ENCODE data around the gene FMNL2.

FMNL2 gene

DNA sequence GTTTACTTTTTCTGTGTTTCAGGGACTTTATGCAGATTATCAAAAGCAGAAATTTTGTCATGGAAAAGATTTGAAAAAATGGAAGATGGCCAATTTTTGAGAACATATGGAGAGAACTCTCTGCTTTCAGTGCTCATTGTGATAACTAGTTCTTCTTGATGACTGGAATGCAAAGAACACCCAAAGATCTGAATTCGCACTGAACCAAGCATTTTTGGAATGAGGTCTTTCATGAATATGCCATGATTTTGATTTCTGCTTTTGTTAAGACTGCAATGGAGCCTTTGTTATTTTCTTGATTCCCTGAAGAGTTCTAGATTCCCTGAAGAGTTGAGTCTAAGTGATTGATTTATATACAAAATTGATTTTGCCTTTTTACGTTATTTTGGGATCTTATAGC is 124.1 kb downstream of the FMNL2 start:
- no peak for DNase-seq (ENCODE audit: low read depth, low spot score)
- ChIA-PET CTCF (interaction anchor here (1.2 kb wide), 1 partner anchor 176 kb away, joined by 3 read pairs; no protein-coding TSS in a partner anchor), POLR2A (no interaction called here)
- TF ChIP-seq, protein P1, sequence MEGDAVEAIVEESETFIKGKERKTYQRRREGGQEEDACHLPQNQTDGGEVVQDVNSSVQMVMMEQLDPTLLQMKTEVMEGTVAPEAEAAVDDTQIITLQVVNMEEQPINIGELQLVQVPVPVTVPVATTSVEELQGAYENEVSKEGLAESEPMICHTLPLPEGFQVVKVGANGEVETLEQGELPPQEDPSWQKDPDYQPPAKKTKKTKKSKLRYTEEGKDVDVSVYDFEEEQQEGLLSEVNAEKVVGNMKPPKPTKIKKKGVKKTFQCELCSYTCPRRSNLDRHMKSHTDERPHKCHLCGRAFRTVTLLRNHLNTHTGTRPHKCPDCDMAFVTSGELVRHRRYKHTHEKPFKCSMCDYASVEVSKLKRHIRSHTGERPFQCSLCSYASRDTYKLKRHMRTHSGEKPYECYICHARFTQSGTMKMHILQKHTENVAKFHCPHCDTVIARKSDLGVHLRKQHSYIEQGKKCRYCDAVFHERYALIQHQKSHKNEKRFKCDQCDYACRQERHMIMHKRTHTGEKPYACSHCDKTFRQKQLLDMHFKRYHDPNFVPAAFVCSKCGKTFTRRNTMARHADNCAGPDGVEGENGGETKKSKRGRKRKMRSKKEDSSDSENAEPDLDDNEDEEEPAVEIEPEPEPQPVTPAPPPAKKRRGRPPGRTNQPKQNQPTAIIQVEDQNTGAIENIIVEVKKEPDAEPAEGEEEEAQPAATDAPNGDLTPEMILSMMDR (IDR thresholded peaks at IDR 0.05; ENCODE audit: insufficient read depth, low read length, missing control alignments), result no peak
- H3K4me3 ChIP-seq (ENCODE audit: low read depth, low read length), result no peak overlapping the region

DNA sequence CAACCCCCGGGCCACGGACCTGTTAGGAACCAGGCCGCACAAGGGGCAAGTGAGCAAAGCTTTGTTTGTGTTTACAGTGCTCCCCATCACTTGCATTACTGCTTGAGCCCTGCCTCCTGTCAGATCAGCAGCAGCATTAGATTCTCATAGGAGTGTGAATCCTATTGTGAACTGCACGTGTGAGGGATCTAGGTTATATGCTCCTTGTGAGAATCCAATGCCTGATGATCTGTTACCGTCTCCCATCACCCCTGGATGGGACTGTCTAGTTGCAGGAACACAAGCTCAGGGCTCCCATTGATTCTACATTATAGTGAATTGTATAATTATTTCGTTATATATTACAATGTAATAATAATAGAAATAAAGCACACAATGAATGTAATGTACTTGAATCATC is 125.6 kb downstream of the FMNL2 start:
- no peak for DNase-seq (ENCODE audit: low read depth, low spot score)
- H3K4me3 ChIP-seq (ENCODE audit: low read depth, low read length), result no peak overlapping the region
- TF ChIP-seq, protein P1 (IDR thresholded peaks at IDR 0.05; ENCODE audit: insufficient read depth, low read length, missing control alignments), result no peak
- ChIA-PET POLR2A (no interaction called here), CTCF (interaction anchor here (1.0 kb wide), 1 partner anchor 175 kb away, joined by 3 read pairs; no protein-coding TSS in a partner anchor)

DNA sequence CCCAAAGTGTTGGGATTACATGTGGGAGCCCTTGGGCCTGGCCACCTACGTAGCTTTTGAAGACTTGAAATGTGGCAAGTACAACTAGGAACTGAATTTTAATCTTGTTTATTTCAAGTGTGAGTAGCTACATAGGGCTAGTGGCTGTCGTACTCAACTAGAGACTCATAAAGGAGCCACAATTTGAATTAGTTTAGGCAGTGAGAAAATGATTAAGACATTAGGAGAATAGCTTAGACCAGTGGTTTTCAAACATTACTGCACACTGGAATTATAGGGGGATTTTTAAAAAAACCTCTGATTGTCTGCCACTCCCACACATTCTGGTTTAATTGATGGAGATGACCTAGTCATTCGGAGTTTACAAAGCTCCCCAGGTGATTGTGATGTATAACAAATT is 127.1 kb downstream of the FMNL2 start:
- DNase-seq (ENCODE audit: low read depth, low spot score), result no peak
- ChIA-PET CTCF (interaction anchor here (0.7 to 1.6 kb wide), 4 partner anchors 8 to 165 kb away, joined by 3 to 4 read pairs (median 3); no protein-coding TSS in a partner anchor), POLR2A (no interaction called here)
- TF ChIP-seq, protein P1 (IDR thresholded peaks at IDR 0.05; ENCODE audit: insufficient read depth, low read length, missing control alignments), result no peak
- no peak overlapping the region for H3K4me3 ChIP-seq (ENCODE audit: low read depth, low read length)

DNA sequence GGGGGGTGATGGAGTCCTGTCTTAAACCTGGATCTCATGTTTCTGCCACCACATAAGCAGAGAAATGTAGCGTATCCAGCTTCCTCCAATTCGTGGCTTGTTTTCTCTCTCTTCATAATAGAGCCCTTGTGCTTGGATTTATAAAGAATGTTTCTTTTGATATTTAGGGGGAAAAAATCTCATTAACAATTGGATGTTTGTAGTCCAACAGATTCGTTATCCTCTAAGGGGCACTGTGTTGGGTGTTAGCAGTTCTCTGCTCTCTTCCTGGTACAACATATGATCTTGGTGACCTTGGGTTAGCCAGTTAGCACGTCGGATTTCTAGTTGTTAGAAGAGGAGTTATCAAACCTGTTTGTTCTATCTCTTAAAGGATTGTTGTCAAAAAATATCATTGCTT is 127.8 kb downstream of the FMNL2 start:
- ChIA-PET POLR2A (no interaction called here), CTCF (interaction anchor here (1.0 to 1.6 kb wide), 3 partner anchors 9 to 165 kb away, joined by 3 to 4 read pairs (median 3); no protein-coding TSS in a partner anchor)
- no peak overlapping the region for H3K4me3 ChIP-seq (ENCODE audit: low read depth, low read length)
- DNase-seq (ENCODE audit: low read depth, low spot score), result no peak
- TF ChIP-seq, protein P1 (IDR thresholded peaks at IDR 0.05; ENCODE audit: insufficient read depth, low read length, missing control alignments), result no peak

DNA sequence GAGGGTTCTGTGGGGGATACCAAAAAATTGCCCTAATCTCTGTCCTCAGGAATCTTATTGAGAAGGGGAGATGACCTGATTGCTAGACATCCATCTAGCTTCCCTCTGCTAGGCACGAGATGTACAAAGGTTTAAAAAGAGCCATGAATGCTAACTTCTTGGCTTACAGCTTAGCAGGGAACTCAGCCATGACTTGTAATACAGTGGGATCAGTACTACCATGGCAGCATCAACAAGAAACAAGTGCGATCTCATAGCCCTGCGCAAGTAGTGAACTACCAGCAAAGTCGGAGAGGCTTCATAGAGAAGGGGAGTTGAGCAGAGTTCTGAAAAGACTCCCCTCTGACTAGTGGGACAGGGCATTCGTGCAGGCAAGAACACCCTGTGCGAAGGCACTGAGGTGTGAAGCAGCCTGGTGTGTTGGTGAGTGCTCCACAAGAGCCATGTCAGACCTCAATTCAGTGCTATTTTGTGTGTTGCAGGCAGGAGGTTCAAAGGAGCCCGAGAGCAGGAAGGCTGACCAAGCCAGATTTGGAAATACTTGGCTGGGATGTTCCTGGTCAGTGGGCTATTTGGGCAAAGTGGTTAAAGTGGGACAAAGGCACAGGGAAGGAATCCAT is 130.0 kb downstream of the FMNL2 start:
- no peak for DNase-seq (ENCODE audit: low read depth, low spot score)
- TF ChIP-seq, protein P1 (IDR thresholded peaks at IDR 0.05; ENCODE audit: insufficient read depth, low read length, missing control alignments), result no peak
- CTCF ChIA-PET, result no interaction called here
- POLR2A ChIA-PET, result no interaction called here
- H3K4me3 ChIP-seq (ENCODE audit: low read depth, low read length), result no peak overlapping the region

DNA sequence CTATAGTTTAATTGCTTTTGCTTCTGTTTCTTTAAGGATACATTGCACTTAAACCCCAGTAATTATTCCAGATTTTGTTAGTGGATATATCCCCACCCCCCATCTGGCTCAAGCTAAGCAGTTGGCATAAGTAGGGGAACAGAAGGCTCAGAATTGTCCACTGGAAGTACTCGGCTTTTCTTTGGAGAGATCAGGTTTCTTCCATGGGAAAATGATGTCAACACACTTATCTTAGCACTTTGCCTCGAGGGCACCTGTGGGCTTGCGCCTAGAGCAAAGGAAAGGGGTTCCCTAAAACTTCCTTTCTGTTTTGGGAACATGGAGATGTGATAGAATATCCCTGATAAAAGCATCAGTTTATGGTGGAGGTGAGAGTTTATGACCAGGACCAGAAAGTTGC is 130.6 kb downstream of the FMNL2 start:
- ChIA-PET POLR2A (no interaction called here), CTCF (no interaction called here)
- TF ChIP-seq, protein P1 (IDR thresholded peaks at IDR 0.05; ENCODE audit: insufficient read depth, low read length, missing control alignments), result no peak
- DNase-seq (ENCODE audit: low read depth, low spot score), result no peak
- no peak overlapping the region for H3K4me3 ChIP-seq (ENCODE audit: low read depth, low read length)

Measured in AG04449 (cell line).